CD4-positive, alpha-beta T cell (primary cell): Measurements from ENCODE around the gene CAB39L. TPM values are rescaled to one million over a fixed set of nuclear protein-coding genes. Genes with fewer than 3 reads are reported as not detected.

ENCODE experiments used
- ATAC-seq: fragments of 200-7000 bp; cut with Tn5 transposase; one replicate; pipeline ENCODE4 v1.10.0; 2022; ENCODE audit warnings: mild to moderate bottlenecking; ENCODE audit not compliant: poor library complexity
- CTCF ChIA-PET: fragments of 350-600 bp; sonication (Branson Sonifier 250); formaldehyde crosslinking; loops from one replicate; lab custom pipeline; 2021; ENCODE audit warnings: antibody characterized with exemption, inconsistent platforms; lab: Charles Lee
- POLR2A ChIA-PET: fragments of 350-600 bp; sonication (Branson Sonifier 250); formaldehyde crosslinking; loops from one replicate; lab custom pipeline; 2021; ENCODE audit warnings: antibody characterized with exemption, inconsistent platforms; lab: Charles Lee
- DNase-seq, 14 experiments: peaks; one replicate each; pipeline ENCODE4 v3.0.0-alpha.2; 2013 to 2020; ENCODE audit warnings: mixed read lengths in 2 of 14
- H3K27ac ChIP-seq, 2 donors: one replicate each; pipeline versions ENCODE4 v1.5.1 to v1.7.0; 2013; ENCODE audit warnings: low read length in 2 of 2, low read depth in 1 of 2, mild to moderate bottlenecking in 1 of 2
- H3K27me3 ChIP-seq, 2 experiments: 1 replicate in 1 of 2; 2 replicates in 1 of 2; pipeline versions ENCODE4 v1.6.1 to v1.7.0; 2013; ENCODE audit warnings: low read length in 2 of 2, control low read depth in 1 of 2, mild to moderate bottlenecking in 1 of 2, moderate library complexity in 1 of 2; ENCODE audit not compliant: insufficient read depth in 2 of 2, control insufficient read depth in 1 of 2
- H3K36me3 ChIP-seq: one replicate; pipeline ENCODE4 v1.6.1; 2013; ENCODE audit warnings: low read length, control low read depth; ENCODE audit not compliant: insufficient read depth
- H3K4me1 ChIP-seq: one replicate; pipeline ENCODE4 v1.6.1; 2013; ENCODE audit warnings: low read length, control low read depth; ENCODE audit not compliant: insufficient read depth
- H3K4me3 ChIP-seq: one replicate; pipeline ENCODE4 v1.5.1; 2013; ENCODE audit warnings: mild to moderate bottlenecking, low read length, moderate library complexity
- H3K9me3 ChIP-seq, 2 experiments: 1 replicate in 1 of 2; 2 replicates in 1 of 2; pipeline versions ENCODE4 v1.6.1 to v1.7.0; 2013; ENCODE audit warnings: low read length in 2 of 2, mild to moderate bottlenecking in 2 of 2, control low read depth in 1 of 2, moderate library complexity in 1 of 2; ENCODE audit not compliant: control insufficient read depth in 1 of 2, insufficient read depth in 1 of 2
- H3K27ac Mint-ChIP-seq: one replicate; pipeline ENCODE4 v1.8.0; 2020; ENCODE audit warnings: mixed read lengths
- H3K27me3 Mint-ChIP-seq: one replicate; pipeline ENCODE4 v1.8.0; 2021; ENCODE audit warnings: mixed read lengths
- H3K36me3 Mint-ChIP-seq: one replicate; pipeline ENCODE4 v1.8.0; 2021; ENCODE audit warnings: low read depth, mixed read lengths
- H3K4me1 Mint-ChIP-seq: one replicate; pipeline ENCODE4 v1.8.0; 2021; ENCODE audit warnings: low read depth, mixed read lengths
- H3K4me3 Mint-ChIP-seq: one replicate; pipeline ENCODE4 v1.8.0; 2020; ENCODE audit warnings: mild to moderate bottlenecking, mixed read lengths
- H3K9me3 Mint-ChIP-seq: one replicate; pipeline ENCODE4 v1.8.0; 2020; ENCODE audit warnings: mixed read lengths
- intact Hi-C, 2 experiments: fragments of 100-400 bp; cut with DNase I in 1 of 2; cut with micrococcal nuclease in 1 of 2; formaldehyde crosslinking; loops; one replicate each; pipeline versions ENCODE4 v1.15.1 to v1.9.0; 2023 to 2025; cut with DNase I, micrococcal nuclease
- total RNA-seq, 174 experiments: library from RNA in 2 of 174; stranded (reverse) in 2 of 174; gene quantifications; one replicate each; pipeline ENCODE4 v1.2.3 and lab custom pipeline; 2021 to 2026
- TF ChIP-seq, protein P1 (sequence below): fragments of 200-600 bp; IDR thresholded peaks from one replicate; pipeline ENCODE4 v1.8.0; 2022; ENCODE audit warnings: antibody characterized with exemption, mild to moderate bottlenecking

Gene CAB39L
- total RNA-seq, 2 experiments from 2014 or later: 1.9 to 2.5 TPM

GRCh38 chr13:49436890-49437289 is 7.0 kb downstream of the CAB39L start:
- peak in 3 of 14 experiments; percentile 11 to 22 (median 18) for DNase-seq
- no peak overlapping the region for H3K4me3 Mint-ChIP-seq
- H3K36me3 Mint-ChIP-seq: peaks cover 20% of the 10 kb centered on the region
- Histone ChIP-seq H3K4me3 (no peak overlapping the region), H3K27ac (no peak overlapping the region), H3K27me3 (no peaks in the 10 kb centered on the region), H3K9me3 (no peaks in the 10 kb centered on the region), H3K4me1 (no peaks in the 10 kb centered on the region), H3K36me3 (peaks cover 8% of the 10 kb centered on the region)
- H3K4me1 Mint-ChIP-seq: no peaks in the 10 kb centered on the region
- intact Hi-C loops: loop anchor here in 1 of 2 experiments (5.0 kb wide), 1 partner anchor 135 kb away; no protein-coding TSS in a partner anchor
- no peaks in the 10 kb centered on the region for H3K27me3 Mint-ChIP-seq
- ChIA-PET CTCF (interaction anchor here (1.5 kb wide), 1 partner anchor 140 kb away, joined by 4 read pairs; no protein-coding TSS in a partner anchor), POLR2A (no interaction called here)
- TF ChIP-seq, protein P1, sequence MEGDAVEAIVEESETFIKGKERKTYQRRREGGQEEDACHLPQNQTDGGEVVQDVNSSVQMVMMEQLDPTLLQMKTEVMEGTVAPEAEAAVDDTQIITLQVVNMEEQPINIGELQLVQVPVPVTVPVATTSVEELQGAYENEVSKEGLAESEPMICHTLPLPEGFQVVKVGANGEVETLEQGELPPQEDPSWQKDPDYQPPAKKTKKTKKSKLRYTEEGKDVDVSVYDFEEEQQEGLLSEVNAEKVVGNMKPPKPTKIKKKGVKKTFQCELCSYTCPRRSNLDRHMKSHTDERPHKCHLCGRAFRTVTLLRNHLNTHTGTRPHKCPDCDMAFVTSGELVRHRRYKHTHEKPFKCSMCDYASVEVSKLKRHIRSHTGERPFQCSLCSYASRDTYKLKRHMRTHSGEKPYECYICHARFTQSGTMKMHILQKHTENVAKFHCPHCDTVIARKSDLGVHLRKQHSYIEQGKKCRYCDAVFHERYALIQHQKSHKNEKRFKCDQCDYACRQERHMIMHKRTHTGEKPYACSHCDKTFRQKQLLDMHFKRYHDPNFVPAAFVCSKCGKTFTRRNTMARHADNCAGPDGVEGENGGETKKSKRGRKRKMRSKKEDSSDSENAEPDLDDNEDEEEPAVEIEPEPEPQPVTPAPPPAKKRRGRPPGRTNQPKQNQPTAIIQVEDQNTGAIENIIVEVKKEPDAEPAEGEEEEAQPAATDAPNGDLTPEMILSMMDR: no peak
- H3K27ac Mint-ChIP-seq: no peak overlapping the region
- H3K9me3 Mint-ChIP-seq: no peaks in the 10 kb centered on the region
- ATAC-seq: no peak

DNA sequence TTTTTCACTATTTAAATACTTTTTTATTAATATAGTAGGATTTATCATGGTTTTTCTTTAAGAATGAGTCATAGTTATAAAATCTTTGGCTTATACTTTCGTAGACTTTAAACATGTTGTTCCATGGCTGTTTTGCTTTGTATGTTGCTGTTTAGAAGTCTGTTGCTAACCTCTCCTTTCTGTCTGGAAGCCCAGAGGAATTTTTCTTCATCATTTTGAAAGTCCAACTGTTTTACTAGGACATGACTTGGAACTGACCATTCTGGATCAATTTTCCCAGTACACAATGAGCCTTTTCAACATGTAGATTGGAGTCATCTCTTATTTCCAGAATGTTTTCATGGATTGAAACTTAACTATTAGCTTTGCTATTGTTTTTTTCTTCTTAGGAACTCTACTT is 7.9 kb downstream of the CAB39L start:
- intact Hi-C loops: loop anchor here in 1 of 2 experiments (5.0 kb wide), 1 partner anchor 134 kb away; no protein-coding TSS in a partner anchor
- Mint-ChIP-seq H3K4me3 (no peak overlapping the region), H3K36me3 (peaks cover 20% of the 10 kb centered on the region), H3K27me3 (no peaks in the 10 kb centered on the region), H3K27ac (no peak overlapping the region), H3K9me3 (no peaks in the 10 kb centered on the region), H3K4me1 (no peaks in the 10 kb centered on the region)
- CTCF ChIA-PET: interaction anchor here (1.5 kb wide), 1 partner anchor 139 kb away, joined by 4 read pairs; no protein-coding TSS in a partner anchor
- Histone ChIP-seq H3K27ac (no peak overlapping the region), H3K9me3 (no peaks in the 10 kb centered on the region), H3K36me3 (peaks cover 8% of the 10 kb centered on the region), H3K27me3 (no peaks in the 10 kb centered on the region), H3K4me3 (no peak overlapping the region), H3K4me1 (no peaks in the 10 kb centered on the region)
- DNase-seq: no peak
- POLR2A ChIA-PET: no interaction called here
- no peak for ATAC-seq
- TF ChIP-seq, protein P1: no peak

DNA sequence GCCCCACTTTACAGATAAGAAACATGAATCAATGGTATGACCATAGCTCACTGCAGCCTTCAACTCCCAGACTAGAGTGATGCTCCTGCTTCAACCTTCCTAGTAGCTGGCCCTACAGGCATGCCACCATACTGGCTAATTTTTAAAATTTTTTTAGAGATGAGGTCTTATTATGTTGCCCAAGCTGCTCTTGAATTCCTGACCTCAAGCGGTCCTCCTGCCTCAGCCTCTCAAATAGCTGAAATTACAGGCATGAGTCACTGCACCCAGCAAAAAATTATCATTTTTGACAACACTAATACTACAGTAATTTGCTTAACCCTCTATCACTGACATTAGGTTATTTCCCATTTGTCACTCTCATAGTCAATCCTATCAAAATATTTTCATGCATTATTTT is 14.7 kb downstream of the CAB39L start:
- POLR2A ChIA-PET: no interaction called here
- H3K4me3 Mint-ChIP-seq: no peak overlapping the region
- H3K9me3 Mint-ChIP-seq: no peaks in the 10 kb centered on the region
- DNase-seq: no peak
- Histone ChIP-seq H3K4me1 (no peaks in the 10 kb centered on the region), H3K36me3 (peaks cover 12% of the 10 kb centered on the region), H3K4me3 (no peak overlapping the region), H3K27me3 (no peaks in the 10 kb centered on the region), H3K9me3 (no peaks in the 10 kb centered on the region), H3K27ac (no peak overlapping the region)
- no peak overlapping the region for H3K27ac Mint-ChIP-seq
- no peak for ATAC-seq
- TF ChIP-seq, protein P1: no peak
- H3K4me1 Mint-ChIP-seq: no peaks in the 10 kb centered on the region
- no peaks in the 10 kb centered on the region for H3K27me3 Mint-ChIP-seq
- peaks cover 18% of the 10 kb centered on the region for H3K36me3 Mint-ChIP-seq
- CTCF ChIA-PET: no interaction called here
- intact Hi-C loops: no loop called here
